Measurements from ENCODE around the gene EBLN1.

EBLN1 gene

GRCh38 chr10:22210267-22210666 lies 7.5 kb downstream of the EBLN1 start:
- H3K9me3 ChIP-seq = no peaks in the 10 kb centered on the region
- H3K4me3 ChIP-seq (ENCODE audit: low read depth in 1 of 2, low read length in 1 of 2) = no peak overlapping the region
- no peaks in the 10 kb centered on the region for H3K4me1 ChIP-seq (ENCODE audit: control insufficient read depth in 1 of 2, insufficient read depth in 1 of 2, low read depth in 1 of 2, low read length in 1 of 2)
- no peak overlapping the region for H3K27ac ChIP-seq
- no peaks in the 10 kb centered on the region for H3K36me3 ChIP-seq
- no peaks in the 10 kb centered on the region for H3K27me3 ChIP-seq
- no peak for TF ChIP-seq CTCF (IDR thresholded peaks at IDR 0.05)

GRCh38 chr10:22193945-22194344 lies 23.9 kb downstream of the EBLN1 start:
- no peaks in the 10 kb centered on the region for H3K36me3 ChIP-seq
- H3K9me3 ChIP-seq = no peaks in the 10 kb centered on the region
- H3K27ac ChIP-seq = no peak overlapping the region
- no peaks in the 10 kb centered on the region for H3K27me3 ChIP-seq
- no peak overlapping the region for H3K4me3 ChIP-seq (ENCODE audit: low read depth in 1 of 2, low read length in 1 of 2)
- H3K4me1 ChIP-seq (ENCODE audit: control insufficient read depth in 1 of 2, insufficient read depth in 1 of 2, low read depth in 1 of 2, low read length in 1 of 2) = no peaks in the 10 kb centered on the region
- no peak for TF ChIP-seq CTCF (IDR thresholded peaks at IDR 0.05)

- H3K27ac ChIP-seq = no peak overlapping the region
- no peaks in the 10 kb centered on the region for H3K27me3 ChIP-seq
- no peak for TF ChIP-seq CTCF (IDR thresholded peaks at IDR 0.05)
- H3K36me3 ChIP-seq = no peaks in the 10 kb centered on the region
- no peak overlapping the region for H3K4me3 ChIP-seq (ENCODE audit: low read depth in 1 of 2, low read length in 1 of 2)
- H3K4me1 ChIP-seq (ENCODE audit: control insufficient read depth in 1 of 2, insufficient read depth in 1 of 2, low read depth in 1 of 2, low read length in 1 of 2) = no peaks in the 10 kb centered on the region
- H3K9me3 ChIP-seq = no peaks in the 10 kb centered on the region
Measured at GRCh38 chr10:22185586-22185985, 32.2 kb downstream of the EBLN1 start.

- Histone ChIP-seq H3K4me3 (ENCODE audit: low read depth in 1 of 2, low read length in 1 of 2) (no peak overlapping the region), H3K27me3 (no peaks in the 10 kb centered on the region), H3K27ac (no peak overlapping the region), H3K9me3 (no peaks in the 10 kb centered on the region), H3K36me3 (no peaks in the 10 kb centered on the region), H3K4me1 (ENCODE audit: control insufficient read depth in 1 of 2, insufficient read depth in 1 of 2, low read depth in 1 of 2, low read length in 1 of 2) (no peaks in the 10 kb centered on the region)
- no peak for TF ChIP-seq CTCF (IDR thresholded peaks at IDR 0.05)
Measured at GRCh38 chr10:22183771-22184461, 33.9 kb downstream of the EBLN1 start.

DNA sequence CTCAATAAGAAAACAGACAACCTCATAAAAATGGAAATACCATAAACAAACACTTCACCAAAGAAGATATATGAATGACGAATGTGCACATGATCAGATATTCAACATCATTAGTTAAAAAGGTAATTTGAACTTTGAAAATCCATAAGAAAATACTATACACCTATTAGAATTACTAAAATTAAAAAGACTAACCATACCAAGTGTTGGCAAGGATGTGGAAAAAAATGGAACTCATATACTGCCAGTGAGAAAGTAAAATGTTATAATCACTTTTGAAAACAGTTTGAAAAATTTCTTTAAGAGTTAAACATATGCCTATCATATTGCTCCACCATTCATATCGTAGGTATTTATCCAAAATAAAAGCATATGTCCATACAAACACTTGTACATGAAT lies 37.1 kb downstream of the EBLN1 start:
- H3K9me3 ChIP-seq = no peaks in the 10 kb centered on the region
- no peaks in the 10 kb centered on the region for H3K4me1 ChIP-seq (ENCODE audit: control insufficient read depth in 1 of 2, insufficient read depth in 1 of 2, low read depth in 1 of 2, low read length in 1 of 2)
- H3K36me3 ChIP-seq = no peaks in the 10 kb centered on the region
- no peak for TF ChIP-seq CTCF (IDR thresholded peaks at IDR 0.05)
- no peak overlapping the region for H3K27ac ChIP-seq
- no peak overlapping the region for H3K4me3 ChIP-seq (ENCODE audit: low read depth in 1 of 2, low read length in 1 of 2)
- H3K27me3 ChIP-seq = no peaks in the 10 kb centered on the region

Data from neutrophil (primary cell).